ENCODE results near the gene GRK7.

- TF ChIP-seq, protein P1, sequence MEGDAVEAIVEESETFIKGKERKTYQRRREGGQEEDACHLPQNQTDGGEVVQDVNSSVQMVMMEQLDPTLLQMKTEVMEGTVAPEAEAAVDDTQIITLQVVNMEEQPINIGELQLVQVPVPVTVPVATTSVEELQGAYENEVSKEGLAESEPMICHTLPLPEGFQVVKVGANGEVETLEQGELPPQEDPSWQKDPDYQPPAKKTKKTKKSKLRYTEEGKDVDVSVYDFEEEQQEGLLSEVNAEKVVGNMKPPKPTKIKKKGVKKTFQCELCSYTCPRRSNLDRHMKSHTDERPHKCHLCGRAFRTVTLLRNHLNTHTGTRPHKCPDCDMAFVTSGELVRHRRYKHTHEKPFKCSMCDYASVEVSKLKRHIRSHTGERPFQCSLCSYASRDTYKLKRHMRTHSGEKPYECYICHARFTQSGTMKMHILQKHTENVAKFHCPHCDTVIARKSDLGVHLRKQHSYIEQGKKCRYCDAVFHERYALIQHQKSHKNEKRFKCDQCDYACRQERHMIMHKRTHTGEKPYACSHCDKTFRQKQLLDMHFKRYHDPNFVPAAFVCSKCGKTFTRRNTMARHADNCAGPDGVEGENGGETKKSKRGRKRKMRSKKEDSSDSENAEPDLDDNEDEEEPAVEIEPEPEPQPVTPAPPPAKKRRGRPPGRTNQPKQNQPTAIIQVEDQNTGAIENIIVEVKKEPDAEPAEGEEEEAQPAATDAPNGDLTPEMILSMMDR (conservative IDR thresholded peaks at IDR 0.05; ENCODE audit: low read depth, low read length), result no peak
- TF ChIP-seq RCOR1 (IDR thresholded peaks at IDR 0.05; ENCODE audit: insufficient replicate concordance, low read length) (no peak), SMC3 (IDR thresholded peaks at IDR 0.05; ENCODE audit: low read depth, low read length) (no peak), POLR2A (IDR thresholded peaks at IDR 0.05; ENCODE audit: low read depth, low read length) (no peak), RAD21 (IDR thresholded peaks at IDR 0.05; ENCODE audit: low read length) (no peak), ELK1 (IDR thresholded peaks at IDR 0.05; ENCODE audit: borderline replicate concordance, low read depth, low read length) (no peak), BHLHE40 (IDR thresholded peaks at IDR 0.05; ENCODE audit: low read depth, low read length) (no peak), MAFK (IDR thresholded peaks at IDR 0.05; ENCODE audit: low read depth, low read length) (no peak), CEBPB (IDR thresholded peaks at IDR 0.05; ENCODE audit: low read depth, low read length) (no peak), FOS (IDR thresholded peaks at IDR 0.05; ENCODE audit: low read depth, low read length) (no peak)
- TF ChIP-seq, protein P2, sequence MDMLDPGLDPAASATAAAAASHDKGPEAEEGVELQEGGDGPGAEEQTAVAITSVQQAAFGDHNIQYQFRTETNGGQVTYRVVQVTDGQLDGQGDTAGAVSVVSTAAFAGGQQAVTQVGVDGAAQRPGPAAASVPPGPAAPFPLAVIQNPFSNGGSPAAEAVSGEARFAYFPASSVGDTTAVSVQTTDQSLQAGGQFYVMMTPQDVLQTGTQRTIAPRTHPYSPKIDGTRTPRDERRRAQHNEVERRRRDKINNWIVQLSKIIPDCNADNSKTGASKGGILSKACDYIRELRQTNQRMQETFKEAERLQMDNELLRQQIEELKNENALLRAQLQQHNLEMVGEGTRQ (IDR thresholded peaks at IDR 0.05; ENCODE audit: low read depth, low read length), result no peak
Measured at GRCh38 chr3:141773676-141774075, 10.5 kb downstream of the GRK7 start.

Measured in IMR-90 (cell line).